ENCODE results near the gene BMP4. TPM values are rescaled to one million over a fixed set of nuclear protein-coding genes. Genes with fewer than 3 reads are reported as not detected.

BMP4 gene

DNA sequence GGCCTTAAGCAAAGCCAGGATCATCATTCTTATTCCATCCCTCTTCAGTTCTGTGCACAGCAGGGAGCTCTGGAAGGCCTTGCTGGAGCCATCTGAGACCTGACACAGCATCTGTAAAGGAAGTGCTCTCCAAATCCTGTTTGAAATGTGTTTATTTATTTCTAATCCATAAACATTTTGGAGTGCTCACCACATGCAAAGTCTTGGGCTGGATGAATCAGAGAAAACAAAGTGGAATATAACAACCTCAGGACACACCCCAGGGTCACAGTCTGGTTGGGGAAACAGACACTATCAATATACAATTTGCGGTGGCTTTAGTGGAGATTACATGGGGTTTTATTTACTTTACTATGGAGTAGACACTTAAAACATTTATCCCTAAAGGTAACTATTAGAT lies 54.3 kb downstream of the BMP4 start:
- H3K4ac ChIP-seq (ENCODE audit: low read depth in 1 of 2, low read length in 2 of 2): no peak overlapping the region
- no peak overlapping the region for H3K4me3 ChIP-seq (ENCODE audit: insufficient read depth in 1 of 2, low read depth in 1 of 2, low read length in 2 of 2)
- H3K14ac ChIP-seq (ENCODE audit: low read length in 2 of 2): no peak overlapping the region
- no peak overlapping the region for H2BK12ac ChIP-seq (ENCODE audit: low read length in 2 of 2)
- H2AFZ ChIP-seq (ENCODE audit: low read depth, low read length): no peak overlapping the region
- H3K18ac ChIP-seq (ENCODE audit: low read depth in 1 of 2, low read length in 2 of 2): no peak overlapping the region
- peak; percentile 90 for DNase-seq
- H3K27ac ChIP-seq (ENCODE audit: low read length, poor library complexity, severe bottlenecking): no peak overlapping the region
- no peak overlapping the region for H3K23ac ChIP-seq (ENCODE audit: low read length in 2 of 2)
- H4K8ac ChIP-seq (ENCODE audit: low read length): no peak overlapping the region
- no peaks in the 10 kb centered on the region for H3K36me3 ChIP-seq (ENCODE audit: control insufficient read depth in 1 of 2, insufficient read depth in 2 of 2, low read depth in 1 of 2, low read length in 2 of 2)
- H3K4me1 ChIP-seq (ENCODE audit: control insufficient read depth, insufficient read depth, low read depth, low read length): no peaks in the 10 kb centered on the region
- no peak overlapping the region for H2BK120ac ChIP-seq (ENCODE audit: low read depth, low read length)
- peaks cover 0 to 6% of the 10 kb centered on the region in 2 experiments for H3K27me3 ChIP-seq (ENCODE audit: control insufficient read depth in 1 of 2, insufficient read depth in 1 of 2, low read length in 2 of 2)
- no peak overlapping the region for H2BK15ac ChIP-seq (ENCODE audit: low read depth, poor library complexity, severe bottlenecking)
- peaks cover 21% of the 10 kb centered on the region for H3K9me3 ChIP-seq (ENCODE audit: control insufficient read depth, low read length)
- no CpG with 5 or more reads among the region's 1 CpG for WGBS
- H2BK5ac ChIP-seq (ENCODE audit: low read depth, low read length, poor library complexity, severe bottlenecking): no peak overlapping the region
- H3K9ac ChIP-seq (ENCODE audit: low read length): no peak overlapping the region
- H4K91ac ChIP-seq (ENCODE audit: low read length): no peak overlapping the region
- no peak overlapping the region for H2AK5ac ChIP-seq (ENCODE audit: low read length, severe bottlenecking)
- no peak overlapping the region for H3K4me2 ChIP-seq (ENCODE audit: low read length, poor library complexity, severe bottlenecking)
- H3K79me1 ChIP-seq (replicated peaks; ENCODE audit: low read length, poor library complexity, severe bottlenecking): no peaks in the 10 kb centered on the region

- H3K18ac ChIP-seq (ENCODE audit: low read depth in 1 of 2, low read length in 2 of 2): no peak overlapping the region
- peak overlapping the region in 1 of 2 experiments; percentile 54 for H2BK12ac ChIP-seq (ENCODE audit: low read length in 2 of 2)
- H3K79me1 ChIP-seq (replicated peaks; ENCODE audit: low read length, poor library complexity, severe bottlenecking): no peaks in the 10 kb centered on the region
- H4K8ac ChIP-seq (ENCODE audit: low read length): no peak overlapping the region
- peak; percentile 92 for DNase-seq
- no peak overlapping the region for H3K9ac ChIP-seq (ENCODE audit: low read length)
- H3K27ac ChIP-seq (ENCODE audit: low read length, poor library complexity, severe bottlenecking): no peak overlapping the region
- H3K4ac ChIP-seq (ENCODE audit: low read depth in 1 of 2, low read length in 2 of 2): no peak overlapping the region
- H3K9me3 ChIP-seq (ENCODE audit: control insufficient read depth, low read length): peaks cover 7% of the 10 kb centered on the region
- no peaks in the 10 kb centered on the region for H3K4me1 ChIP-seq (ENCODE audit: control insufficient read depth, insufficient read depth, low read depth, low read length)
- H3K14ac ChIP-seq (ENCODE audit: low read length in 2 of 2): no peak overlapping the region
- H4K91ac ChIP-seq (ENCODE audit: low read length): no peak overlapping the region
- H3K36me3 ChIP-seq (ENCODE audit: control insufficient read depth in 1 of 2, insufficient read depth in 2 of 2, low read depth in 1 of 2, low read length in 2 of 2): no peaks in the 10 kb centered on the region
- no peak overlapping the region for H2AK5ac ChIP-seq (ENCODE audit: low read length, severe bottlenecking)
- no peak overlapping the region for H2BK120ac ChIP-seq (ENCODE audit: low read depth, low read length)
- H2AFZ ChIP-seq (ENCODE audit: low read depth, low read length): no peak overlapping the region
- 17% methylated on average over 4 of the region's 4 CpGs for WGBS
- no peak overlapping the region for H2BK5ac ChIP-seq (ENCODE audit: low read depth, low read length, poor library complexity, severe bottlenecking)
- no peak overlapping the region for H2BK15ac ChIP-seq (ENCODE audit: low read depth, poor library complexity, severe bottlenecking)
- no peak overlapping the region for H3K23ac ChIP-seq (ENCODE audit: low read length in 2 of 2)
- H3K4me3 ChIP-seq (ENCODE audit: insufficient read depth in 1 of 2, low read depth in 1 of 2, low read length in 2 of 2): no peak overlapping the region
- H3K4me2 ChIP-seq (ENCODE audit: low read length, poor library complexity, severe bottlenecking): no peak overlapping the region
- H3K27me3 ChIP-seq (ENCODE audit: control insufficient read depth in 1 of 2, insufficient read depth in 1 of 2, low read length in 2 of 2): peaks cover 0 to 6% of the 10 kb centered on the region in 2 experiments
Measured at GRCh38 chr14:53900499-53900898, 56.1 kb downstream of the BMP4 start.

Small RNA genes lying within 50 kb of the gene (small RNA-seq; reads per million reads assigned to genes)
- gene MIR5580 (ENCODE audit: low read depth): not detected
